ENCODE data around the gene SERINC1. TPM values are rescaled to one million over a fixed set of nuclear protein-coding genes. Genes with fewer than 3 reads are reported as not detected.

The SERINC1 gene
- total and polyA plus RNA-seq, 9 of the 15 experiments (the other 6 are each of a cell fraction or from before 2014, with no cell fraction given): 28.8 to 64.6 (median 39.7) TPM

GRCh38 chr6:122399348-122400120 is 72.1 kb downstream of the SERINC1 start, which contains the start of gene HSF2 (continued):
- TF ChIP-seq ZBTB26 (CRISPR knock-in tag; IDR thresholded peaks at IDR 0.05) (no peak), ZSCAN32 (CRISPR knock-in tag; IDR thresholded peaks at IDR 0.05) (no peak), ESRRA (IDR thresholded peaks at IDR 0.05; ENCODE audit: borderline replicate concordance, low read depth) (no peak), SNAPC5 (CRISPR knock-in tag; IDR thresholded peaks at IDR 0.05) (no peak), TAL1 (IDR thresholded peaks at IDR 0.05) (no peak), NFIX (CRISPR knock-in tag; IDR thresholded peaks at IDR 0.05; ENCODE audit: low read depth) (no peak), BCL6 (CRISPR knock-in tag; IDR thresholded peaks at IDR 0.05) (no peak), ZNF165 (CRISPR knock-in tag; IDR thresholded peaks at IDR 0.05; ENCODE audit: borderline replicate concordance) (no peak; the same call in 1 of the 2 replicates), RBBP5 (IDR thresholded peaks at IDR 0.05; ENCODE audit: borderline replicate concordance, insufficient read depth, low read length, poor library complexity, severe bottlenecking) (peak; percentile 95), FOXK2 (conservative IDR thresholded peaks at IDR 0.05 in 1 of 2, IDR thresholded peaks at IDR 0.05 in 1 of 2; ENCODE audit: low read depth in 2 of 2) (0 out of 4 replicates have a peak, but pooled peaks of 1 of the 2 experiments have one; percentile 37), TAF1 (IDR thresholded peaks at IDR 0.05; ENCODE audit: control insufficient read depth, extremely low read depth, insufficient read depth, low read length, severe bottlenecking) (peak; percentile 72), DIDO1 (tag; IDR thresholded peaks at IDR 0.05; ENCODE audit: low read depth) (no peak), MCM7 (IDR thresholded peaks at IDR 0.05) (no peak), HSF4 (CRISPR knock-in tag; IDR thresholded peaks at IDR 0.05; ENCODE audit: borderline replicate concordance) (no peak), ZNF592 (IDR thresholded peaks at IDR 0.05) (no peak), POLR2H (tag; IDR thresholded peaks at IDR 0.05; ENCODE audit: low read depth) (no peak), ZFPM2 (CRISPR knock-in tag; IDR thresholded peaks at IDR 0.05) (no peak), ZBTB5 (IDR thresholded peaks at IDR 0.05) (no peak)
- TF ChIP-seq, protein P1, sequence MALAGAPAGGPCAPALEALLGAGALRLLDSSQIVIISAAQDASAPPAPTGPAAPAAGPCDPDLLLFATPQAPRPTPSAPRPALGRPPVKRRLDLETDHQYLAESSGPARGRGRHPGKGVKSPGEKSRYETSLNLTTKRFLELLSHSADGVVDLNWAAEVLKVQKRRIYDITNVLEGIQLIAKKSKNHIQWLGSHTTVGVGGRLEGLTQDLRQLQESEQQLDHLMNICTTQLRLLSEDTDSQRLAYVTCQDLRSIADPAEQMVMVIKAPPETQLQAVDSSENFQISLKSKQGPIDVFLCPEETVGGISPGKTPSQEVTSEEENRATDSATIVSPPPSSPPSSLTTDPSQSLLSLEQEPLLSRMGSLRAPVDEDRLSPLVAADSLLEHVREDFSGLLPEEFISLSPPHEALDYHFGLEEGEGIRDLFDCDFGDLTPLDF (CRISPR knock-in tag; IDR thresholded peaks at IDR 0.05): no peak; the same call in 1 of the 2 replicates
